Sigmoid colon (tissue), 7 donors: ENCODE measurements around the gene UNC45B. TPM values are rescaled to one million over a fixed set of nuclear protein-coding genes. Genes with fewer than 3 reads are reported as not detected.

Experiments used
- DNase-seq: peaks from one replicate; pipeline ENCODE4 v3.0.0-alpha.2; 2019
- H3K27ac ChIP-seq, 4 donors: fragments of 200-600 bp; sonication (generic); one replicate each; pipeline ENCODE4 v1.5.1; 2016 to 2019; ENCODE audit warnings: mild to moderate bottlenecking in 1 of 4
- H3K27me3 ChIP-seq, 3 donors: fragments of 200-600 bp; sonication (generic); one replicate each; pipeline ENCODE4 v1.5.1; 2019; ENCODE audit warnings: mild to moderate bottlenecking in 1 of 3
- H3K36me3 ChIP-seq, 4 donors: fragments of 200-600 bp; sonication (generic); one replicate each; pipeline ENCODE4 v1.5.1; 2016 to 2019
- H3K4me1 ChIP-seq, 4 donors: fragments of 200-600 bp; sonication (generic); one replicate each; pipeline ENCODE4 v1.5.1; 2017 to 2019
- H3K4me3 ChIP-seq, 4 donors: fragments of 200-600 bp; sonication (generic); one replicate each; pipeline ENCODE4 v1.5.1; 2017 to 2019; ENCODE audit warnings: mild to moderate bottlenecking in 2 of 4, moderate library complexity in 1 of 4
- H3K9me3 ChIP-seq, 4 donors: fragments of 200-600 bp in 3 of 4; sonication (generic) in 3 of 4; one replicate each; pipeline versions ENCODE4 v1.5.1 to v1.6.1; 2013 to 2019
- EP300 ChIP-seq, 4 donors: sonication (generic); formaldehyde crosslinking; IDR thresholded peaks; one replicate each; pipeline ENCODE4 v1.6.1; 2017; ENCODE audit warnings: antibody characterized with exemption in 4 of 4
- POLR2A ChIP-seq, 2 donors: fragments of 450-650 bp; IDR thresholded peaks; one replicate each; pipeline ENCODE4 v1.6.1; 2016; ENCODE audit warnings: antibody characterized with exemption in 2 of 2, mild to moderate bottlenecking in 2 of 2, moderate library complexity in 2 of 2
- POLR2AphosphoS5 ChIP-seq, 4 donors: sonication (generic); formaldehyde crosslinking; IDR thresholded peaks; one replicate each; pipeline ENCODE4 v1.6.1; 2017; ENCODE audit warnings: antibody characterized with exemption in 4 of 4
- WGBS, 2 donors: extraction: QIAGEN DNeasy Blood & Tissue Kit; methylation state at CpG; one replicate each; pipeline ENCODE4 v1.1.7; 2013; 5-methylcytosine and 5-hydroxymethylcytosine counted together
- intact Hi-C: fragments of 100-400 bp; cut with DNase I; formaldehyde crosslinking; loops from one replicate; pipeline ENCODE4 v1.15.1; 2023
- polyA plus RNA-seq, 3 donors: library from polyadenylated mRNA; stranded (reverse); fragments of 200-250 nt; gene quantifications; one replicate each; pipeline ENCODE4 v1.2.3, GENCODE V29; 2013
- total RNA-seq, 4 donors: library from RNA; depleted of rRNA; stranded (reverse); fragments of >200 nt; gene quantifications; one replicate each; pipeline ENCODE4 v1.1.0, GENCODE V29; 2016
- TF ChIP-seq, protein P1 (sequence below), 4 experiments: fragments of 450-650 bp in 3 of 4; fragments of 200-600 bp in 1 of 4; IDR thresholded peaks; one replicate each; pipeline ENCODE4 v1.5.1; 2016 to 2019; ENCODE audit warnings: antibody characterized with exemption in 4 of 4, mild to moderate bottlenecking in 3 of 4, moderate library complexity in 2 of 4
- donor health status: healthy with polysubstance abuse.
- donor health status: Bipolar disorder and iron deficiency.
- donor health status: healthy.

UNC45B gene
- total and polyA plus RNA-seq, 7 donors, result under 0.01 to 0.03 TPM; not detected in 5

DNA sequence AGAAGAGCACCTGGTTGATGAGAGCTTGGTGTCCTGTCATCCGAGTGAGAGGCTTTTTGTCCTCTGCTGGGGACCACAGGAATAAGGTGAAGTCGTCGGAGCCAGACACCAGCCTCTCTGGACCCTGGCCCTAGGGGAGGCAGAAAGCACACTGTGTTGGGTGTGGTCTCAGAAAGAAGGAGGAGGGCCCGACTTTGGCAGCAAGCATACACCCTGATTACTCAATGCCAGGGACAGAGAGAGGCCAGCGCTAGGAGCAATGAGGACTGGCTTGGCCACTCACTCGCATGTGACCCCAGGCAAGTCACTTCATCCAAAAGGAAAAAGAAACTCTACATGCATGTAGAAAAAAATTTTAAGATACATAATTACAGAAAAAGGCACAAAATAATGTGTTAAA, 12.3 kb upstream of the UNC45B start:
- Histone ChIP-seq H3K36me3 (peaks cover 7 to 85% (median 44%) of the 10 kb centered on the region in 4 donors), H3K27me3 (no peaks in the 10 kb centered on the region), H3K4me3 (no peak overlapping the region), H3K27ac (no peak overlapping the region), H3K4me1 (peaks cover 0 to 2% (median under 1%) of the 10 kb centered on the region in 4 donors), H3K9me3 (no peaks in the 10 kb centered on the region)
- WGBS, 2 donors, result 84 to 90% methylated on average over 6 of the region's 6 CpGs
- TF ChIP-seq, protein P1, sequence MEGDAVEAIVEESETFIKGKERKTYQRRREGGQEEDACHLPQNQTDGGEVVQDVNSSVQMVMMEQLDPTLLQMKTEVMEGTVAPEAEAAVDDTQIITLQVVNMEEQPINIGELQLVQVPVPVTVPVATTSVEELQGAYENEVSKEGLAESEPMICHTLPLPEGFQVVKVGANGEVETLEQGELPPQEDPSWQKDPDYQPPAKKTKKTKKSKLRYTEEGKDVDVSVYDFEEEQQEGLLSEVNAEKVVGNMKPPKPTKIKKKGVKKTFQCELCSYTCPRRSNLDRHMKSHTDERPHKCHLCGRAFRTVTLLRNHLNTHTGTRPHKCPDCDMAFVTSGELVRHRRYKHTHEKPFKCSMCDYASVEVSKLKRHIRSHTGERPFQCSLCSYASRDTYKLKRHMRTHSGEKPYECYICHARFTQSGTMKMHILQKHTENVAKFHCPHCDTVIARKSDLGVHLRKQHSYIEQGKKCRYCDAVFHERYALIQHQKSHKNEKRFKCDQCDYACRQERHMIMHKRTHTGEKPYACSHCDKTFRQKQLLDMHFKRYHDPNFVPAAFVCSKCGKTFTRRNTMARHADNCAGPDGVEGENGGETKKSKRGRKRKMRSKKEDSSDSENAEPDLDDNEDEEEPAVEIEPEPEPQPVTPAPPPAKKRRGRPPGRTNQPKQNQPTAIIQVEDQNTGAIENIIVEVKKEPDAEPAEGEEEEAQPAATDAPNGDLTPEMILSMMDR (IDR thresholded peaks at IDR 0.05), result no peak
- no peak for TF ChIP-seq EP300 (IDR thresholded peaks at IDR 0.05)
- TF ChIP-seq POLR2A (IDR thresholded peaks at IDR 0.05), result no peak
- TF ChIP-seq POLR2AphosphoS5 (IDR thresholded peaks at IDR 0.05), result no peak
- intact Hi-C loops, result no loop called here
- no peak for DNase-seq

DNA sequence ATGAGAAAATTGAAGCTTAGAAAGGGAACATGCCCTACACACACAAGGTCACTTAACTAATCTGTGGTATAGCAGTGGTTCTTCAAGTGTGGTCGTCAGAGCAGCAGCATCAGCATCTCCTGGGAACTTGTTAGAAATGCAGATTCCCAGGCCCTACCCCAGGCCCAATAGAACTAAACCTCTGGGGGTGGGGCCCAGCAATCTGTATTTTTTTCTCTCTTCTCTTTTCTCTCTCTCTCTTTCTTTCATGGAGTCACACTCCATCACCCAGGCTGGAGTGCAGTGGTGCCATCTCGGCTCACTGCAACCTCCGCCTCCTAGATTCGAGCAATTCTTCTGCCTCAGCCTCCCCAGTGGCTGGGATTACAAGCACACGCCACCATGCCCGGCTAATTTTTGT, 9.4 kb upstream of the UNC45B start:
- H3K27ac ChIP-seq, result no peak overlapping the region
- TF ChIP-seq POLR2A (IDR thresholded peaks at IDR 0.05), result no peak
- TF ChIP-seq, protein P1 (IDR thresholded peaks at IDR 0.05), result no peak
- TF ChIP-seq POLR2AphosphoS5 (IDR thresholded peaks at IDR 0.05), result no peak
- TF ChIP-seq EP300 (IDR thresholded peaks at IDR 0.05), result no peak
- peaks cover 0 to 22% (median 16%) of the 10 kb centered on the region in 4 donors for H3K4me1 ChIP-seq
- H3K4me3 ChIP-seq, result no peak overlapping the region
- no peaks in the 10 kb centered on the region for H3K9me3 ChIP-seq
- 96% methylated on average over 6 of the region's 6 CpGs for WGBS, 2 donors
- no peaks in the 10 kb centered on the region for H3K27me3 ChIP-seq
- intact Hi-C loops, result no loop called here
- no peak for DNase-seq
- H3K36me3 ChIP-seq, result peaks cover 7 to 65% (median 35%) of the 10 kb centered on the region in 4 donors

DNA sequence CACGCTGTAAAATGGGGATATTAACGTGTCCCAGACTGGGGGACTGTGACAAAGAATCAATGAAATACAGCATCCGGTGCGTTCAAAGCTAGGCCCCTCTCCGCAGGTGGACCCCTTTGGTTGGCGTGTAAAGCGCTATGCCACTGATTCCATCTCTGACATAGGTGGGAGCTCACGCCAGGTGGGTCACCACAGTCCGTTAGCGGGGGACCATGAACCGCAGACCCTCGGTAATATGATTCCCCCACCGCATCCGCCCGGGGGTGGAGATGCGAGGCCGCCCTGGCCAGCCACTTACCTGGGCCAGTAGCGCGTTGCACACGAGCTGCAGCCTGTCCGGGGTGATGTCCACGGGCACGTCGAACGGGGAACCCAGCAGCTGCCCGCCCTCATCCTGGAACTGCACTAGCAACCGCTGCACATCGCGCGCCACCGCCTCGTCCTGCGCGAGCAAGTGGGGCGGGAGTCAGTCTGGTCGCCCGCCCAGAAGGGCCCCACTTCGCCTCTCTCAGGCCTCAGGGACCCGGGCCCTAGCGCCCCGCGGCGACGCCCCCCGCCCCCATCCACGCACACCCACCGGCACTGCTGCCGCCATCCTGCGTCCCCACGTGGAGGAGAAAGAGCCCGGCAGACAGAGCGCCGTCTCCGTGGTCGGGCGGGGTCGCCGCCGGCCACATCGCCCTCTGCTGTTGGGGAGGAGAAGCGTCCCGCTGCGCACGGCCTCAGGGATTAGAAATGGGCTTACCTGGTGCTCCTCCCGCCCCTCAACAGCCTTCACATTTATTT, 5.7 kb upstream of the UNC45B start, which contains the start of gene NLE1:
NLE1 (minus strand) TSS at position 623 of the 786 bp plus-strand sequence; CDS start at position 595, 28 bp downstream.
- H3K27ac ChIP-seq, result peak within 1 kb of the TSS in 2 of 4 donors; percentile 18 to 29
- H3K36me3 ChIP-seq, result peaks cover 0 to 28% (median 8%) of the 10 kb centered on the region in 4 donors
- TF ChIP-seq EP300 (IDR thresholded peaks at IDR 0.05) (no peak), POLR2AphosphoS5 (IDR thresholded peaks at IDR 0.05) (peak in 2 of 4 donors; percentile 49 to 52), POLR2A (IDR thresholded peaks at IDR 0.05) (no peak)
- TF ChIP-seq, protein P1 (IDR thresholded peaks at IDR 0.05), result peak; percentile 63 to 98 (median 79)
- intact Hi-C loops, result loop anchor here (2.0 to 5.0 kb wide), 2 partner anchors 101 to 115 kb away; partner anchors contain the start of gene SLFN5
- peak within 1 kb of the TSS; percentile 72 to 78 (median 76) for H3K4me3 ChIP-seq
- 0% methylated on average over 65 of the region's 65 CpGs for WGBS, 2 donors
- DNase-seq, result peak; percentile 85
- H3K4me1 ChIP-seq, result peaks cover 0 to 22% (median 16%) of the 10 kb centered on the region in 4 donors
- H3K27me3 ChIP-seq, result no peaks in the 10 kb centered on the region
- H3K9me3 ChIP-seq, result no peaks in the 10 kb centered on the region

DNA sequence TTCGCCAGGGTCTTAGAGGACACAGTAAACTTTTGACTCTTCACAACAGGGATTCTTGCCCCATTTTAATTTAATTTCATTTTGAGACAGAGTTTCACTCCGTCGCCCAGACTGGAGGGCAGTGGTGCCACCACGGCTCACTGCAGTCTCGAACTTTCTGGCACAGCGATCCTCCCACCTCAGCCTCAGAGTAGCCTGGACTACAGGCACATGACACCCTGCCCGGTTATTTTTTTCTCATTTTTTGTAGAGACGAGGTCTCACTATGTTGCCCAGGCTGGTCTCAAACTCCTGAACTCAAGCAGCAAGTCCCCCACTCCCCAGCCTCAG, 5.2 kb upstream of the UNC45B start:
- H3K4me1 ChIP-seq, result peaks cover 0 to 22% (median 16%) of the 10 kb centered on the region in 4 donors
- intact Hi-C loops, result loop anchor here (2.0 to 5.0 kb wide), 2 partner anchors 100 to 115 kb away; partner anchors contain the start of gene SLFN5
- H3K4me3 ChIP-seq, result peak overlapping the region; percentile 72 to 78 (median 76)
- H3K36me3 ChIP-seq, result peaks cover 0 to 22% (median 6%) of the 10 kb centered on the region in 4 donors
- no peaks in the 10 kb centered on the region for H3K9me3 ChIP-seq
- no peak overlapping the region for H3K27ac ChIP-seq
- H3K27me3 ChIP-seq, result no peaks in the 10 kb centered on the region
- WGBS, 2 donors, result 65 to 70% methylated on average over 8 of the region's 8 CpGs
- DNase-seq, result no peak
- TF ChIP-seq POLR2AphosphoS5 (IDR thresholded peaks at IDR 0.05), result no peak
- TF ChIP-seq, protein P1 (IDR thresholded peaks at IDR 0.05), result peak in 2 of 4 experiments; percentile 4 to 39
- no peak for TF ChIP-seq EP300 (IDR thresholded peaks at IDR 0.05)
